Activated CD4-positive, alpha-beta memory T cell treated with anti-CD3 and anti-CD28 coated beads for 36 hours (primary cell): ENCODE data around the gene RERE. TPM values are rescaled to one million over a fixed set of nuclear protein-coding genes. Genes with fewer than 3 reads are reported as not detected.

Experiments used
- CTCF ChIA-PET: fragments of 350-600 bp; sonication (Branson Sonifier 250); formaldehyde crosslinking; loops from one replicate; lab custom pipeline; 2021; ENCODE audit warnings: antibody characterized with exemption, inconsistent platforms; lab: Charles Lee
- POLR2A ChIA-PET: fragments of 350-600 bp; sonication (Branson Sonifier 250); formaldehyde crosslinking; loops from one replicate; lab custom pipeline; 2021; ENCODE audit warnings: antibody characterized with exemption; lab: Charles Lee
- DNase-seq: peaks from one replicate; pipeline ENCODE4 v3.0.0-alpha.2; 2020
- H3K27ac Mint-ChIP-seq: one replicate; pipeline ENCODE4 v1.8.0; 2021; ENCODE audit warnings: mixed read lengths
- H3K27me3 Mint-ChIP-seq: one replicate; pipeline ENCODE4 v1.8.0; 2021; ENCODE audit warnings: mixed read lengths
- H3K36me3 Mint-ChIP-seq: one replicate; pipeline ENCODE4 v1.8.0; 2021; ENCODE audit warnings: mixed read lengths
- H3K4me1 Mint-ChIP-seq: one replicate; pipeline ENCODE4 v1.8.0; 2021; ENCODE audit warnings: low read depth, mixed read lengths
- H3K4me3 Mint-ChIP-seq: one replicate; pipeline ENCODE4 v1.8.0; 2021; ENCODE audit warnings: mild to moderate bottlenecking, mixed read lengths
- H3K9me3 Mint-ChIP-seq: one replicate; pipeline ENCODE4 v1.8.0; 2021; ENCODE audit warnings: mixed read lengths
- intact Hi-C: fragments of 100-400 bp; cut with micrococcal nuclease; formaldehyde crosslinking; loops from one replicate; pipeline ENCODE4 v1.15.1; 2023
- total RNA-seq, 2 experiments: library from RNA; stranded (reverse); gene quantifications; one replicate each; pipeline ENCODE4 v1.2.3, GENCODE V29; 2021

RERE gene
- total RNA-seq, 2 experiments from 2014 or later, result 45.0 to 50.5 TPM

- ChIA-PET CTCF (interaction anchor here (1.2 to 8.0 kb wide), 12 partner anchors 18 to 391 kb away, joined by 3 to 156 read pairs (median 6); no protein-coding TSS in a partner anchor), POLR2A (no interaction called here)
- Mint-ChIP-seq H3K27ac (no peak overlapping the region), H3K27me3 (peaks cover 2% of the 10 kb centered on the region), H3K36me3 (peaks cover 2% of the 10 kb centered on the region), H3K4me3 (no peak overlapping the region), H3K9me3 (no peaks in the 10 kb centered on the region), H3K4me1 (peaks cover 2% of the 10 kb centered on the region)
- intact Hi-C loops, result loop anchor here (1.0 kb wide), 1 partner anchor 335 kb away; no protein-coding TSS in a partner anchor
- DNase-seq, result no peak
Observed at GRCh38 chr1:8349961-8350360, 467.5 kb downstream of the RERE start.

- intact Hi-C loops, result loop anchor here (1.0 kb wide), 1 partner anchor 334 kb away; no protein-coding TSS in a partner anchor
- H3K27ac Mint-ChIP-seq, result no peak overlapping the region
- peaks cover 2% of the 10 kb centered on the region for H3K27me3 Mint-ChIP-seq
- H3K9me3 Mint-ChIP-seq, result no peaks in the 10 kb centered on the region
- H3K4me3 Mint-ChIP-seq, result no peak overlapping the region
- ChIA-PET POLR2A (no interaction called here), CTCF (interaction anchor here (0.7 to 8.0 kb wide), 15 partner anchors 11 to 374 kb away, joined by 3 to 156 read pairs (median 6); no protein-coding TSS in a partner anchor)
- H3K36me3 Mint-ChIP-seq, result no peaks in the 10 kb centered on the region
- DNase-seq, result no peak
- H3K4me1 Mint-ChIP-seq, result peaks cover 2% of the 10 kb centered on the region
Observed at GRCh38 chr1:8349473-8349865, 468.0 kb downstream of the RERE start.

DNA sequence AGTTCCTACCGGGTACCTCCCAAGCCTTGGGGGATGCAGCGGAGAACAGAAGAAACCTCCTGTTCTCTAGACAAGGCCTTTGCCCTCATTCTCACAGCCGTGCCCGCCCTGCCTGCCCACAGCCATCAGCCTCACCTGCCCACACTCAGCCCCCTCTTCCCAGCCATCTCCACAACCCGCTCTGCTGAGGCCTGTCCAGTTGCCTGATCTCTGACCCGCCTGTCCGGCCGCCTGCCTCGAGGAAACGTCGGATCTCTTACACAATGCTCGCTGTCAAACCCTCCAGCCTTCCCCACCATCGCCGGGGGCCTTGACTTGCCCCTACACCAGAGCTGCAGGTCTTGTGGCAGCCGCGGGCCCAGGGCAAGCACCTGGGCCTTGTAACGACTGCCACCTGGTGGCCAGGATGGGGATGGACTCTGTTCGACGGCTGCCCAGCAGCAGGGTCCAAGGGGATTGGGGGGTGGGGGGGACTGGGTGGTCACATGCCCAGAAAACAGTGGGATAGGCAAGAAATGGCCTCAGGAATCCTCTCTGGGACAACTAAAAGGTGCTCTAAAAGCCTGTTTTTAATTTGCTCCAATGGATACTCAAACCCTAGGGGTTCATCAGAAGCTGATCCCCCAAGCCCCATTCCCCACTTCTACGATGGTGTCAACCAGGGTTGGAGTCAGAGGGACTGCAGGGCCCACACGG lies 468.5 kb downstream of the RERE start:
- H3K36me3 Mint-ChIP-seq, result no peaks in the 10 kb centered on the region
- CTCF ChIA-PET, result interaction anchor here (0.7 to 8.0 kb wide), 15 partner anchors 11 to 374 kb away, joined by 3 to 156 read pairs (median 6); no protein-coding TSS in a partner anchor
- no peak overlapping the region for H3K27ac Mint-ChIP-seq

DNA sequence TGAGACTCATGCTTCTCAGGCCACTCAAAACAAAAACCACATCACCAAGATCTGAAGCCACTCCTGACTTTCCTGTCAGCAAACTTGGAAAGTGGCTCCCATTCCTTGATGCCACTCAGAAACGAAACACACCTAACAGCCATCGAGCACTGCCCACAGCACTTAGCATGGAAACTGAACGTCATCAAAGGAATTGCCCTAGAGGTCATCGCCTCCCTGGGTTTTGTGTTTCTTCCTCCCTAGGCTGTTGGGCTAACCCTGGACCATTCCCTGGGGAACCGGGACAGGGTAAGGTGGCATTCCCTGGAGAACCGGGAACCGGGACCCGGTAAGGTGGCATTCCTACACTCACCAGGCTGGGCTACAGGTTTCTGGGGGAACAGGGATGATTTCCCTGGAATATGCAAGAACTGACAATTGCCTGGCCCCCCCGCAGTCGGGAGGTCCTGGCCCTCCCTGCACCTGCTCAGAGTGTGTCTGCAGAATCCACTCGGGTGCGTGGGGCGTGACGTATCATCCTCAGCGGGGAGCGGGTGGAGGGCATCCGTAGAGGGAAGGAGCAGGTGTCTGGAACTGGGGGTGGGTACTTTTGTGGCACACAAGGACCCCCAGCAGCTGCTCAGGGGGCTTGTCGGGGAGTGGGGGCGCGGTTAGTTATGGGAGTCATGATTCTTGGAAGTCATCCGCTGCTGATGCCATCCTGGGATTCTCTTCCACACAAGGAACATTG lies 469.2 kb downstream of the RERE start:
- ChIA-PET POLR2A (no interaction called here), CTCF (interaction anchor here (0.6 to 8.0 kb wide), 15 partner anchors 12 to 373 kb away, joined by 3 to 156 read pairs (median 6); no protein-coding TSS in a partner anchor)
- no peak for DNase-seq
- Mint-ChIP-seq H3K27me3 (peaks cover 2% of the 10 kb centered on the region), H3K4me1 (peaks cover 2% of the 10 kb centered on the region), H3K9me3 (no peaks in the 10 kb centered on the region), H3K27ac (no peak overlapping the region), H3K36me3 (no peaks in the 10 kb centered on the region), H3K4me3 (no peak overlapping the region)
- intact Hi-C loops, result no loop called here

More for the DNA sequence above, 468.5 kb downstream of the RERE start:
- DNase-seq, result peak; percentile 76
- Mint-ChIP-seq H3K4me3 (no peak overlapping the region), H3K27me3 (peaks cover 2% of the 10 kb centered on the region), H3K9me3 (no peaks in the 10 kb centered on the region), H3K4me1 (peaks cover 2% of the 10 kb centered on the region)
- POLR2A ChIA-PET, result no interaction called here
- intact Hi-C loops, result loop anchor here (1.0 kb wide), 1 partner anchor 334 kb away; no protein-coding TSS in a partner anchor

DNA sequence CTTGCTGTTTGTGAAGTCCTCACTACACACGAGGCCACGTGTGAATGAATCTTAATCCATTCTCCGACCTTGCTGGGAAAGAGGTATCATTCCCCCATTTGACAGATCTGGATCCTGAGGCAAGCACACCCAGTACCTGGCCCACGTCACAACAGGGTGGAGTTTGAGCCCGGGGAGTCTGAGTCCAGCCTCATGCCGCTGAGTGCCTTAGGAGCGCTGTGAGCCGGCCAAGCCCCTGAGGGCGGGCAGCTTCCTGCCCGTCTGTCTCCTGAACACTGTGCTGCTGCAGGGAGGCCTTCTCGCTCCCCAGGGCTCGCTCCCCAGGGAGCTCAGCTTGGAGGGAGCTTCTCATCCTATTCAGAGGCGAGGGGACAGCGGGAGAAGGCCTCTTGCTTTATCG lies 469.8 kb downstream of the RERE start:
- ChIA-PET POLR2A (no interaction called here), CTCF (interaction anchor here (0.6 to 8.0 kb wide), 5 partner anchors 126 to 366 kb away, joined by 3 to 156 read pairs (median 3); no protein-coding TSS in a partner anchor)
- Mint-ChIP-seq H3K27ac (no peak overlapping the region), H3K4me3 (no peak overlapping the region), H3K36me3 (no peaks in the 10 kb centered on the region), H3K27me3 (peaks cover 2% of the 10 kb centered on the region), H3K4me1 (peaks cover 2% of the 10 kb centered on the region), H3K9me3 (no peaks in the 10 kb centered on the region)
- no peak for DNase-seq
- intact Hi-C loops, result no loop called here

- no peak overlapping the region for H3K4me3 Mint-ChIP-seq
- no peak for DNase-seq
- intact Hi-C loops, result no loop called here
- no peaks in the 10 kb centered on the region for H3K9me3 Mint-ChIP-seq
- ChIA-PET POLR2A (interaction anchor here (1.0 kb wide), 1 partner anchor 334 kb away, joined by 3 read pairs; no protein-coding TSS in a partner anchor), CTCF (interaction anchor here (8.0 kb wide), 1 partner anchor 330 kb away, joined by 156 read pairs; no protein-coding TSS in a partner anchor)
- H3K36me3 Mint-ChIP-seq, result no peaks in the 10 kb centered on the region
- H3K4me1 Mint-ChIP-seq, result peaks cover 2% of the 10 kb centered on the region
- H3K27me3 Mint-ChIP-seq, result peaks cover 2% of the 10 kb centered on the region
- H3K27ac Mint-ChIP-seq, result no peak overlapping the region
Observed at GRCh38 chr1:8345621-8346415, 471.6 kb downstream of the RERE start.

DNA sequence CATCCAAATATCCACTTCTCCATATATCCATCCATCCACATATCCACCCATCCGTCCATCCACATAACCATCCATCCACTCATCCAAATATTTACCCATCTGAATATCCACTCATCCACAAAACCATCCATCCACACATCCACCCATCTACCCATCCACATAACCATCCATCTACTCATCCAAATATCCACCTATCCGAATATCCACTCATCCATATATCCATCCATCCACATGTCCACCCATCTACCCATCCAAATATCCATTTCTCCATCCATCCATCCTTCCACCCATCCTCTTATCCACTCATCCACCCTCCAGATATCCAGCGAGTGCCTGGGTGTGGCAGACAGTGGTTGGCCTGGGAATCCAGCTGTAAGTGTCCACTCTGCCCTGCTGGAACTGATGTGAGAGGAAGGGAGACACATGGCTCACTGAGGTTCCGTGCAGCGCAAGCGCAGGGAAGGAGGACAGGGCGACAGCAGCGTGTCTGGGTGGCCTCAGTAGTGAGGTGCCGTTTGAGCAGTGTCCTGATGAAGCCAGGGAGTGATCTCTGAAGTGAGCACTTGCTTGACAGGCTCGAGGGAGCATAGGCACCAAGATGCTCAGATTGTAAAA lies 472.4 kb downstream of the RERE start:
- H3K27ac Mint-ChIP-seq, result no peak overlapping the region
- CTCF ChIA-PET, result no interaction called here

GRCh38 chr1:8343464-8344001 lies 473.9 kb downstream of the RERE start:
- DNase-seq, result no peak
- Mint-ChIP-seq H3K27me3 (no peaks in the 10 kb centered on the region), H3K9me3 (no peaks in the 10 kb centered on the region)

More for the DNA sequence above, 472.4 kb downstream of the RERE start:
- no peaks in the 10 kb centered on the region for H3K9me3 Mint-ChIP-seq
- DNase-seq, result no peak
- peaks cover 2% of the 10 kb centered on the region for H3K27me3 Mint-ChIP-seq
- POLR2A ChIA-PET, result no interaction called here
- H3K4me1 Mint-ChIP-seq, result peaks cover 2% of the 10 kb centered on the region
- intact Hi-C loops, result no loop called here
- no peak overlapping the region for H3K4me3 Mint-ChIP-seq
- H3K36me3 Mint-ChIP-seq, result no peaks in the 10 kb centered on the region

DNA sequence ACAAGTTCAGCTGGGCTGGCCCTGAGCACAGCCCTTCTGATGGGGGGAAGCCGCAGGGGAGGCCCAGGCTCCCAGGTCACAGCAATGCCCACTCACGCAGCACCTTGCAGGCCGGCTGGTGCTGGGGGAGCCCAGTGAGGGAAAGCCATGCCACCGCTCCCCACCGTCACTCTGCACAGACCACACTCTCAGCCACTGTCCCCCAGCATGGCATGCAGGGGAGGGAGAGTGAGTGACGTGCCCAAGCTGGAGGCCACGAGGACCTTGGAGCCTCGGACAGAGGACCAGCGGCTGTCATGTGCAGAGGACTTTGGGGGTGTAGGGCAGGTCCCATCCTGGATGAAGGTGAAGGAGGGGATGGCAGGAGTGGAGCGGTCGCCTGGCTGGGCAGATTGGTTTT lies 474.4 kb downstream of the RERE start:
- ChIA-PET POLR2A (no interaction called here), CTCF (interaction anchor here (1.4 kb wide), 1 partner anchor 328 kb away, joined by 9 read pairs; no protein-coding TSS in a partner anchor)
- DNase-seq, result no peak
- no peaks in the 10 kb centered on the region for H3K36me3 Mint-ChIP-seq
- H3K9me3 Mint-ChIP-seq, result no peaks in the 10 kb centered on the region
- H3K27ac Mint-ChIP-seq, result no peak overlapping the region
- H3K27me3 Mint-ChIP-seq, result no peaks in the 10 kb centered on the region
- intact Hi-C loops, result no loop called here
- no peaks in the 10 kb centered on the region for H3K4me1 Mint-ChIP-seq
- H3K4me3 Mint-ChIP-seq, result no peak overlapping the region

More at GRCh38 chr1:8343464-8344001, 473.9 kb downstream of the RERE start:
- ChIA-PET CTCF (interaction anchor here (1.4 kb wide), 1 partner anchor 329 kb away, joined by 9 read pairs; no protein-coding TSS in a partner anchor), POLR2A (no interaction called here)
- Mint-ChIP-seq H3K36me3 (no peaks in the 10 kb centered on the region), H3K27ac (no peak overlapping the region), H3K4me1 (no peaks in the 10 kb centered on the region), H3K4me3 (no peak overlapping the region)
- intact Hi-C loops, result no loop called here

DNA sequence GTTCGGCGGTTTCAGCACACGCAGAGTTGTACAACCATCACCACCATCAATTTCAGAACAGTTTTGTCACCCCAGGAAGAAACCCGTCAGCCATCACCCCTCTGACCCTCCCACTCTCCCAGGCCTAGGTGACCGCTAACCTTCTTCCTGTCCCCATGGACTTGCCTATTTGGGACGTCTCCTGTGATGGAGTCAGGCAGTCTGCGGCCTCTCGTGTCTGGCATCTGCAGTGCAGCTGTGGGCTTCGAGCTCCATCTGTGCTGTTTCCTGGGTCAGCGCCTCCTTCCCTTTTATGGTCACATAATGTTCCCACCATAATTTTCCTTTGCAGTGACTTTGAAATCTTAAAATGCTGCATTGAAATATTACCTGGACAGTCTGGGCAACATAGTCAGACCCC lies 475.1 kb downstream of the RERE start:
- ChIA-PET POLR2A (no interaction called here), CTCF (no interaction called here)
- Mint-ChIP-seq H3K9me3 (no peaks in the 10 kb centered on the region), H3K4me1 (no peaks in the 10 kb centered on the region), H3K4me3 (no peak overlapping the region), H3K27ac (no peak overlapping the region), H3K27me3 (no peaks in the 10 kb centered on the region), H3K36me3 (no peaks in the 10 kb centered on the region)
- no peak for DNase-seq
- intact Hi-C loops, result no loop called here

DNA sequence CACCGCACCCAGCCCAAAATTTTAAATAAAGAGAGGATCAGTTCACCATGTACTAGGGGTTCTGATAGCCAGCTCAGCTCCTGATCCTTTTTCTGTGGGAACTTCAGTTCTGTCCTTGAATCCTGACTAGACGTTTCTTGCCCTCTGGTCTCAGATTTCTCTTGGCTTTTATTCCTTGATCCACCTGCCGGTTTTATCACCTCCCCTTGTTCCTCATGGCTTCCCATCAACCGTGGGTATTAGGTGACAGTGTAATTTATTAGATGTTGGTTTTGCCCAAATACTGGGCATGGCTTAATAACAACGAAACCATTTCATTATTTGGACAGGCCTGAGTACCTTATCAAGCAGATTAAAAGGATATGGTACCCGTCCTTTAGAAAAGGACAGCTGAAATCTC lies 477.0 kb downstream of the RERE start:
- H3K36me3 Mint-ChIP-seq, result peaks cover 2% of the 10 kb centered on the region
- H3K4me3 Mint-ChIP-seq, result no peak overlapping the region
- intact Hi-C loops, result no loop called here
- H3K9me3 Mint-ChIP-seq, result peaks cover 4% of the 10 kb centered on the region
- no peak for DNase-seq
- H3K4me1 Mint-ChIP-seq, result no peaks in the 10 kb centered on the region
- no peaks in the 10 kb centered on the region for H3K27me3 Mint-ChIP-seq
- ChIA-PET POLR2A (no interaction called here), CTCF (interaction anchor here (1.2 kb wide), 1 partner anchor 326 kb away, joined by 5 read pairs; no protein-coding TSS in a partner anchor)
- no peak overlapping the region for H3K27ac Mint-ChIP-seq
